GM12878 (cell line): ENCODE results near the gene KIF22. TPM values are rescaled to one million over a fixed set of nuclear protein-coding genes. Genes with fewer than 3 reads are reported as not detected.

Source experiments
- ATAC-seq: fragments of 200-7000 bp; cut with Tn5 transposase; 3 replicates; pipeline ENCODE4 v1.9.1; 2020; ENCODE audit warnings: mild to moderate bottlenecking, moderate library complexity
- BruUV-seq: library from RNA; stranded (reverse); fragments of 400-500 nt; replicated peaks from 2 replicates; lab custom pipeline; 2021; lab: Mats Ljungman, UMichigan
- CTCF ChIA-PET: fragments of 300-600 bp; sonication (Branson Sonifier 250); formaldehyde crosslinking; extraction: SDS; loops from one replicate; lab custom pipeline; 2021; ENCODE audit warnings: inconsistent platforms; lab: Yijun Ruan, JAX
- POLR2A ChIA-PET: fragments of 350-600 bp; formaldehyde crosslinking; extraction: SDS; loops from one replicate; lab custom pipeline; 2021; ENCODE audit warnings: inconsistent platforms; lab: Charles Lee
- RAD21 ChIA-PET: fragments of 300-600 bp; sonication (Branson Sonifier 250); formaldehyde crosslinking; loops from one replicate; lab custom pipeline; 2023; ENCODE audit warnings: antibody characterized with exemption; ENCODE audit not compliant: unreplicated experiment; lab: Charles Lee
- SMC1A ChIA-PET: fragments of 300-600 bp; sonication (Branson Sonifier 250); formaldehyde crosslinking; loops from one replicate; lab custom pipeline; 2023; ENCODE audit not compliant: unreplicated experiment, uncharacterized antibody; lab: Charles Lee
- DNase-seq: peaks from one replicate; pipeline ENCODE4 v3.0.0-alpha.2; 2011; ENCODE audit warnings: low read depth, low spot score
- FAIRE-seq: peaks from 3 replicates; lab custom pipeline; 2011; peaks lifted over from hg19 to GRCh38; lab: Jason Lieb, UNC
- H2AFZ ChIP-seq: 2 replicates; pipeline ENCODE4 v1.6.0; 2011; ENCODE audit warnings: low read depth, low read length, control low read depth; ENCODE audit not compliant: control insufficient read depth
- H3K27ac ChIP-seq: 2 replicates; pipeline ENCODE4 v1.5.1; 2011; ENCODE audit warnings: control low read depth; ENCODE audit not compliant: control insufficient read depth, insufficient read depth
- H3K27me3 ChIP-seq, 2 experiments: replicated peaks in 1 of 2; 2 replicates each; pipeline versions ENCODE4 v1.6.0 to v1.6.1; 2011; ENCODE audit warnings: low read length in 1 of 2; ENCODE audit not compliant: control insufficient read depth in 2 of 2, insufficient read depth in 2 of 2
- H3K36me3 ChIP-seq, 2 experiments: 2 replicates each; pipeline ENCODE4 v1.5.1; 2011; ENCODE audit warnings: low read length in 1 of 2; ENCODE audit not compliant: control insufficient read depth in 2 of 2, insufficient read depth in 2 of 2
- H3K4me1 ChIP-seq: 2 replicates; pipeline ENCODE4 v1.6.1; 2011; ENCODE audit warnings: mild to moderate bottlenecking, low read length, moderate library complexity, mixed read lengths; ENCODE audit not compliant: control insufficient read depth, insufficient read depth
- H3K4me2 ChIP-seq: 2 replicates; pipeline ENCODE4 v1.6.0; 2011; ENCODE audit warnings: control low read depth; ENCODE audit not compliant: control insufficient read depth, insufficient read depth
- H3K4me3 ChIP-seq: fragments of 200-600 bp; sonication (generic); 2 replicates; pipeline ENCODE4 v1.5.1; 2016
- H3K79me2 ChIP-seq: 2 replicates; pipeline ENCODE4 v1.6.0; 2011; ENCODE audit warnings: low read length; ENCODE audit not compliant: control insufficient read depth, insufficient read depth
- H3K9ac ChIP-seq: 2 replicates; pipeline ENCODE4 v1.8.0; 2011; ENCODE audit warnings: low read length, control low read depth, mixed read lengths; ENCODE audit not compliant: control insufficient read depth, insufficient read depth
- H3K9me3 ChIP-seq: replicated peaks from 3 replicates; pipeline ENCODE4 v1.5.1; 2011; ENCODE audit warnings: mild to moderate bottlenecking, low read length; ENCODE audit not compliant: control insufficient read depth, insufficient read depth
- H4K20me1 ChIP-seq: 2 replicates; pipeline ENCODE4 v1.6.0; 2011; ENCODE audit not compliant: control insufficient read depth, insufficient read depth
- ATF7 ChIP-seq: fragments of 450-650 bp; IDR thresholded peaks from 2 replicates; pipeline ENCODE4 v1.6.1; 2016; ENCODE audit warnings: low read depth, mild to moderate bottlenecking
- CBX5 ChIP-seq: sonication (generic); IDR thresholded peaks from 2 replicates; pipeline ENCODE4 v1.6.1; 2016; ENCODE audit warnings: low read depth, moderate library complexity, mild to moderate bottlenecking, inconsistent platforms
- E4F1 ChIP-seq: fragments of 450-650 bp; IDR thresholded peaks from 2 replicates; pipeline ENCODE4 v1.6.1; 2018; ENCODE audit warnings: borderline replicate concordance, mild to moderate bottlenecking; ENCODE audit not compliant: partially characterized antibody
- EP300 ChIP-seq, 2 experiments: fragments of 150-350 bp in 1 of 2; IDR thresholded peaks; 2 replicates each; pipeline ENCODE4 v1.6.1; 2011 to 2012; ENCODE audit warnings: low read depth in 2 of 2, low read length in 2 of 2, borderline replicate concordance in 1 of 2, improper control_type of control experiment in 1 of 2, inconsistent platforms in 1 of 2; ENCODE audit not compliant: control insufficient read depth in 1 of 2
- ETV6 ChIP-seq, 2 experiments: fragments of 450-650 bp in 1 of 2; IDR thresholded peaks in 1 of 2; conservative IDR thresholded peaks in 1 of 2; 2 replicates each; pipeline ENCODE4 v1.6.1; 2014; ENCODE audit warnings: antibody characterized with exemption in 1 of 2, borderline replicate concordance in 1 of 2, low read depth in 1 of 2, mild to moderate bottlenecking in 1 of 2, moderate library complexity in 1 of 2
- IRF4 ChIP-seq: IDR thresholded peaks from 2 replicates; pipeline ENCODE4 v1.6.1; 2011; ENCODE audit warnings: low read depth, low read length
- MEF2B ChIP-seq: fragments of 450-650 bp; IDR thresholded peaks from 2 replicates; pipeline ENCODE4 v1.6.1; 2018; ENCODE audit warnings: mild to moderate bottlenecking, moderate library complexity; ENCODE audit not compliant: partially characterized antibody, poor library complexity, severe bottlenecking
- MLLT1 ChIP-seq: fragments of 450-650 bp; IDR thresholded peaks from 2 replicates; pipeline ENCODE4 v1.6.1; 2016; ENCODE audit warnings: mild to moderate bottlenecking
- NFYA ChIP-seq: IDR thresholded peaks from 2 replicates; pipeline ENCODE4 v1.6.1; 2011; ENCODE audit warnings: low read depth, mild to moderate bottlenecking, low read length, improper control_type of control experiment, borderline replicate concordance
- RAD21 ChIP-seq: IDR thresholded peaks from 2 replicates; pipeline ENCODE4 v1.6.1; 2011; ENCODE audit warnings: mild to moderate bottlenecking, low read depth, low read length, moderate library complexity; ENCODE audit not compliant: insufficient read depth
- STAT1 ChIP-seq: fragments of 450-650 bp; conservative IDR thresholded peaks from 2 replicates; pipeline ENCODE4 v1.6.1; 2014; ENCODE audit warnings: antibody characterized with exemption, mild to moderate bottlenecking
- TCF12 ChIP-seq: IDR thresholded peaks from 2 replicates; pipeline ENCODE4 v1.6.1; 2011; ENCODE audit warnings: low read depth, mild to moderate bottlenecking, low read length
- WGBS: methylation state at CpG from one replicate; pipeline ENCODE4 v1.1.6; 2016; ENCODE audit warnings: low lambda C conversion rate; ENCODE audit not compliant: insufficient replicate concordance, insufficient coverage; ENCODE audit errors: missing lambda C conversion rate; 5-methylcytosine and 5-hydroxymethylcytosine counted together
- in situ Hi-C: fragments of 300-500 bp; cut with MboI; formaldehyde crosslinking; loops from 9 replicates; pipeline ENCODE4 v1.14.3; 2018; ENCODE audit warnings: mixed read lengths
- intact Hi-C: fragments of 100-400 bp; cut with micrococcal nuclease; formaldehyde crosslinking; loops from one replicate; pipeline ENCODE4 v1.14.2; 2022; ENCODE audit not compliant: unreplicated experiment
- polyA plus RNA-seq, 11 experiments: library from polyadenylated mRNA; depleted of rRNA in 4 of 11; unstranded in 6 of 11; stranded (reverse) in 5 of 11; fragments of >200 nt; fragmentation: Nextera tagmentation in 4 of 11; fragmentation: Illumina TruSeq in 1 of 11; extraction: Ambion mirVana in 4 of 11; extraction: Trizol in 1 of 11; gene quantifications; 1 replicate in 1 of 11; 2 replicates in 10 of 11; pipeline versions ENCODE4 v1.2.1 to v1.2.3, GENCODE V29; 2011 to 2016; ENCODE audit warnings: inconsistent platforms in 2 of 11, missing spikeins in 2 of 11, low read depth in 1 of 11
- total RNA-seq, 4 experiments: library from RNA; depleted of rRNA in 3 of 4; stranded (reverse); fragments of >200 nt in 3 of 4; fragmentation: Illumina TruSeq in 1 of 4; extraction: Trizol in 1 of 4; gene quantifications; 2 replicates each; pipeline versions ENCODE4 v1.2.1 to v1.2.3, GENCODE V29; 2013 to 2021
- TF ChIP-seq, protein P1 (sequence below): fragments of 450-650 bp; IDR thresholded peaks from 2 replicates; pipeline ENCODE4 v1.6.1; 2016; ENCODE audit warnings: mild to moderate bottlenecking
- TF ChIP-seq, protein P2 (sequence below): fragments of 450-650 bp; IDR thresholded peaks from 2 replicates; pipeline ENCODE4 v1.6.1; 2014; ENCODE audit warnings: mild to moderate bottlenecking

Gene KIF22
- total and polyA plus RNA-seq, 10 of the 15 experiments (the other 5 are each of a cell fraction or from before 2014, with no cell fraction given): 7.6 to 158 (median 132) TPM

DNA sequence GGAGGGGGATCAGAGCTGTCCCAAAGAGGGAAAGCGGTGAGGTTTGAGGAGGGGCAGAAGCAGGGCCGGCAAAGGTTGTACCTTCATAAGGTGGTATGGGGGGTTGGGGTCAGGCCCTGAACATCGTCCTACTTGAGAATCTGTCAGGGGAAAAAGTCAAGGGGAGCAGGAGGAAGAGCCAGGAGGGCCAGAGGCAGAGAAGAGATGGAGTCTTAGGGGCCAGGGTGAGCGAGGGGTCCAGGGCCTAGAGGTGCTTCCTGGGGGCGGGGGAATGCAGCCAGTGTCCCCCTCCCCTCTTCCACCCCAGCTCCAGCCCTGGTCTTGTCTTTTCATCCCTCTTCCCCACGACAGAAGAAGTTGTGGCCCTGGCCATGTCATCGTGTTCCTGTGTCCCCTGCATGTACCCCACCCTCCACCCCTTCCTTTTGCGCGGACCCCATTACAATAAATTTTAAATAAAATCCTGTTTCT lies 20.2 kb downstream of the KIF22 start:
- FAIRE-seq (no peak), ATAC-seq (no peak), DNase-seq (no peak)
- BruUV-seq: TSS peak; percentile 89
- Histone ChIP-seq H3K27ac (no peak overlapping the region), H3K4me3 (peak overlapping the region; percentile 85; the same call in 1 of the 2 replicates), H3K36me3 (peaks cover 7 to 13% of the 10 kb centered on the region in 2 experiments; a peak in 2 of 4 replicates), H3K4me1 (peaks cover 30% of the 10 kb centered on the region), H4K20me1 (no peaks in the 10 kb centered on the region), H3K9ac (no peak overlapping the region), H3K9me3 (no peaks in the 10 kb centered on the region), H2AFZ (no peak overlapping the region), H3K4me2 (peak overlapping the region; percentile 99), H3K79me2 (peaks cover 27% of the 10 kb centered on the region), H3K27me3 (no peaks in the 10 kb centered on the region)
- ChIA-PET SMC1A (interaction anchor here (1.4 to 2.1 kb wide), 3 partner anchors 12 to 79 kb away, joined by 4 to 5 read pairs (median 4); no protein-coding TSS in a partner anchor), RAD21 (interaction anchor here (1.0 to 1.1 kb wide), 2 partner anchors 9 to 38 kb away, joined by 3 to 4 read pairs; partner anchors contain the start of gene MVP), POLR2A (interaction anchor here (0.5 to 1.5 kb wide), 6 partner anchors 8 to 67 kb away, joined by 3 to 6 read pairs (median 3); partner anchors contain the start of gene MVP), CTCF (interaction anchor here (0.6 to 1.3 kb wide), 3 partner anchors 38 to 221 kb away, joined by 3 to 6 read pairs (median 3); no protein-coding TSS in a partner anchor)
- WGBS: 63% methylated on average over 7 of the region's 9 CpGs
- intact Hi-C loops (no loop called here), in situ Hi-C loops (no loop called here)
- TF ChIP-seq TCF12 (no peak), ATF7 (no peak), RAD21 (no peak), ETV6 (conservative IDR thresholded peaks at IDR 0.05 in 1 of 2, IDR thresholded peaks at IDR 0.05 in 1 of 2; ENCODE audit: borderline replicate concordance in 1 of 2, low read depth in 1 of 2) (no peak), EP300 (IDR thresholded peaks at IDR 0.05; ENCODE audit: borderline replicate concordance in 1 of 2, control insufficient read depth in 1 of 2, low read depth in 2 of 2, low read length in 2 of 2) (no peak), MLLT1 (no peak), CBX5 (no peak), IRF4 (no peak), STAT1 (no peak), NFYA (no peak), MEF2B (no peak), E4F1 (no peak)
- TF ChIP-seq, protein P1, sequence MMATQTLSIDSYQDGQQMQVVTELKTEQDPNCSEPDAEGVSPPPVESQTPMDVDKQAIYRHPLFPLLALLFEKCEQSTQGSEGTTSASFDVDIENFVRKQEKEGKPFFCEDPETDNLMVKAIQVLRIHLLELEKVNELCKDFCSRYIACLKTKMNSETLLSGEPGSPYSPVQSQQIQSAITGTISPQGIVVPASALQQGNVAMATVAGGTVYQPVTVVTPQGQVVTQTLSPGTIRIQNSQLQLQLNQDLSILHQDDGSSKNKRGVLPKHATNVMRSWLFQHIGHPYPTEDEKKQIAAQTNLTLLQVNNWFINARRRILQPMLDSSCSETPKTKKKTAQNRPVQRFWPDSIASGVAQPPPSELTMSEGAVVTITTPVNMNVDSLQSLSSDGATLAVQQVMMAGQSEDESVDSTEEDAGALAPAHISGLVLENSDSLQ: no peak
- TF ChIP-seq, protein P2, sequence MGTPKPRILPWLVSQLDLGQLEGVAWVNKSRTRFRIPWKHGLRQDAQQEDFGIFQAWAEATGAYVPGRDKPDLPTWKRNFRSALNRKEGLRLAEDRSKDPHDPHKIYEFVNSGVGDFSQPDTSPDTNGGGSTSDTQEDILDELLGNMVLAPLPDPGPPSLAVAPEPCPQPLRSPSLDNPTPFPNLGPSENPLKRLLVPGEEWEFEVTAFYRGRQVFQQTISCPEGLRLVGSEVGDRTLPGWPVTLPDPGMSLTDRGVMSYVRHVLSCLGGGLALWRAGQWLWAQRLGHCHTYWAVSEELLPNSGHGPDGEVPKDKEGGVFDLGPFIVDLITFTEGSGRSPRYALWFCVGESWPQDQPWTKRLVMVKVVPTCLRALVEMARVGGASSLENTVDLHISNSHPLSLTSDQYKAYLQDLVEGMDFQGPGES: no peak
